ENCODE measurements around the gene ADRM1.

Gene ADRM1

DNA sequence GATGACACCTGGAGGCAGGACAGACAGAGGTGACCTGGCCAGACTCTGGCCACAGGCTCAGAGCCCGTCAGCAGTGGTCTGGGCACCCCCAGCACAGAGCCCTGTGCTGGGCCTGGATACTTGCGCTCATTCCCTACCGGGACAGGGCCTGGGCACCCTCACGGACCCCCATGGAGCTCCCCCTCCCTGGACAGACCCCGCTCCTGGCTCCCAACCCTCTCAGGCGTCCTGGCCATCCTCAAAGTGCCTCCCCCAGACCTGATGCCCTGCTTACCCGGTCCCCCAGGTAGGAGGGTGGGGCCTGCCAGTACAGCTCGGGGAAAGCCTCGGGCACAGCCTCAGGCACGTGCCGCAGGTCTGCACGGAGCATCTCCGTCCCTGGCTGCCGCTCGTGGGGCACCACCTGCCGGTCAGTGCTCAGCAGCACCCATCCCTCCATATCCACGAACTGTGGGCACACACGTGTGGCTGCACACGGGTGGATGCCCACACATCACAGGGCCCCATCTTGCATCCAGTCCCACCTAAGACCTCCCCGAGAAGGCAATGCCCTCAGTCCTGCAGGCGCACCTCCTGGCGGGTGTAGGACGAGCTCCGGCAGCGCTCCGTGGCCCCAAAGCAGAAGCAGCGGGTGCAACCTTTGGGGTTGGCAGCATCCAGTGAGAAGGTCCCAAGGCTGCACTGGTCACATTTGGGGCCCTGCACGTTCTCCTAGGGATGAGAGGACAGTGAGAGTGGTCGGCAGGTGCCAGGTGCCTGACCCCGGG lies 24.3 kb downstream of the ADRM1 start:
- no peak for DNase-seq

DNA sequence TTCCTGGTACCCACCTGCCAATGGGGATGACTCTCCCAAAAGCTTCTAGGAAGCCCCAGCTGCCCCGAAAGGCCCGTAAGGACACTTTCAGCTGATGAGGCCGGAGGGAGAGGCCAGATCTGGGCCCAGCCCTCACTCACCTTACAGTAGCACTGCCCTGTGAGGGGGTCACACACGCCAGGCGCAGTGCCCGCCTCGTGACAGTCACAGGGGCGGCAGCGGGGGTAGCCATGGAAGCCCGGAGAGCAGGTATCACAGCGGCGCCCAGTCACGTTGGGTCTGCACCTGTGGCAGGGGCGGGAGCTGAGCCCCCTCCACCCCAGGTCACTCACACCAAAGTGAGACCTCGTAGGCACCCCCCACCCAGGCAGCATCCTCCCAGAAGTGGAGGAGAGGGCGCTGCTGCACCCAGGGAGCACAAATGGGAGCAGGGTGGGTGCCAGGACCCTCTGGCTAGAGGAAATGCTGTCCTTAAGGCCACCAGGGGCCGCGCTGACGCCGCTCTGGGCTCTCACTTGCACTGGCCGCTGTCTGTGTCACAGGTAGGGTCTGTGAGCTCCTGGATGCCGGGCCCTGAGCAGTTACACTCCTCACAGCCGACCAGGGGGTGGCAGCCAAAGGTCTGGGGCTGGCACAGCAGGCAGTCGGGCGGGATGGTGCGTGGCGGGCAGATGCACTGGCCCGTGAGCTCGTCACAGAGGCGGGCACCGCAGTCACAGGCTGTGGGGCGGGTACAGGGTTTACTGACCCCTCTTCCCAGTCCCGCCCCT lies 25.1 kb downstream of the ADRM1 start:
- DNase-seq: no peak

DNA sequence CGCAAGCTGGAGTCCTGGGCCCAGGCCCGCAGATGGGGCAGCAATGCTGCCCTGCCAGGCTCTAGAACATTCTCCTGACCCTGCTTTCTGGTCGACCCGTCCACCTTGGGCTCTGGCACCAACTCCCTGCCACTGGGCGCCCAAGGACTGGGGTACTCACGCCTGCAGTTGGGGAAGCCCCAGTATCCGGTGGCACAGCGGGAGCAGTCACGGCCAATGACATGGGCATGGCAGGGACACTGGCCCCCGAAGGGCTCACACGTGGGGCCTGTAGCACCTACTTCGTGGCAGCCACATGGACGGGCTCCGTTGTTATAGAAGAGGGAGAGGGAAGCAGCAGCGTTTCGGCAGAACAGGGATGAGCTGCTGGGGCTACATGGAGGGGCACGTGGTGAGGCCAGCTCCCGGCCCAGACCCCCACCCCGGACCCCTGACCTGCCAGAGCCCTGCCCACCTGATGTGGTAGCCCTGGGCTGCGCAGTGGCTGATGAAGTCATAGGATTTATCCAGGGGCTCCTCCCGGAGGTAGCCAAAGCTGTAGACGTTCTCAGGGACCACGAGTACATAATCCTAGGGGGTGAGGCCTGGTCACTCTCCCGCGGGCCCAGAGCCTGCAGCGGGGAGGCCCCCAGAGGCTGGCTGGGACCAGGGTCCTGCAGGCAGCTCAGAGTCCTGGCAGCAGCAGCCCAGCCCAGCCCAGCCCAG lies 26.0 kb downstream of the ADRM1 start:
- DNase-seq: no peak

DNA sequence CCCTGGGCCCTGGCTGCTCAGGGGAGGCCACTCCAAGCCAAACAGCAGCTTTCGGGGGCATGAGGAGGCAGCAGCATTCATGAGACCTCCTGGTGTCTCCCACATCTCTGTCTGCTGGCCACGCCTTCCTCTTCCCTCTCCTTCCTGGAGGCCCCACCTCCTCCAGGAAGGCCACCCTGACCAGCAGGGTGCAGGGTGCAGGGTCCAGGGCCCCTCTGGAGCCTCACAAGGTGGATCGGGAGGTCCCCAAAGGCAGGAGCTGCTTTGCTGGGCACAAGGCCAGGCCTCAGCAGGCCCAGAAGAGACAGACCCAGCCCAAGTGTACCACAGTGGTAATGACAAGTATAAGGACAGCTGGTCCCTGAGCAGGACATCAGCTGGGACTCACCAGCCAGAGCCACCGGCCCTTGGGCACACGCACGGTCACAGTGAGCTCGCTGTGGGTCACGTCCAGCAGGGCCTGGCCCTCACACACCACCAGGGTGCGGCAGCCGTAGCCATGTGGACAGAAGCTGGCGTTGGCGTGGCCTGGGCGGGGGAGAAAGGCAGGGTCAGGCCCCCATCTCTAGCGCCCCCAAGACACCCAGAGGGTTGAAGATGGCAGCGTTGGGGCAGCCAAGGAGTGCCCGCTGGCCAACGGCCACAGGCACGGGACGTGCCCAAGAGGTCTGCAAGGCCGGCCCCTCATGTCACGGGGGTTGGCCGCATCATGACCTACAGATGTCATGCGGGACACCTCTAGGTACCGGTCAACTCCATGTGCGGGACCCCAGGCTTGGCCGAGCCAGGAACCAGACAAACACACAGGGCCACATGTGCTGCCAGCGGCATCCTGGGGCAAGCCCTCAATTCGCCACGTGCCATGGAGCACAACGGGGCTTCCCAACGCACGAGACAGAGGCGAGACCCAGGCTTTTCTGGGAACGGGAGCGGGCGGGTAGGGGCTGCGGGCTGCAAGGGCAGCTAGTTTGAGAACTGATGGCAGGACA lies 26.9 kb downstream of the ADRM1 start:
- DNase-seq: peak in 1 of 5 donors; percentile 0

DNA sequence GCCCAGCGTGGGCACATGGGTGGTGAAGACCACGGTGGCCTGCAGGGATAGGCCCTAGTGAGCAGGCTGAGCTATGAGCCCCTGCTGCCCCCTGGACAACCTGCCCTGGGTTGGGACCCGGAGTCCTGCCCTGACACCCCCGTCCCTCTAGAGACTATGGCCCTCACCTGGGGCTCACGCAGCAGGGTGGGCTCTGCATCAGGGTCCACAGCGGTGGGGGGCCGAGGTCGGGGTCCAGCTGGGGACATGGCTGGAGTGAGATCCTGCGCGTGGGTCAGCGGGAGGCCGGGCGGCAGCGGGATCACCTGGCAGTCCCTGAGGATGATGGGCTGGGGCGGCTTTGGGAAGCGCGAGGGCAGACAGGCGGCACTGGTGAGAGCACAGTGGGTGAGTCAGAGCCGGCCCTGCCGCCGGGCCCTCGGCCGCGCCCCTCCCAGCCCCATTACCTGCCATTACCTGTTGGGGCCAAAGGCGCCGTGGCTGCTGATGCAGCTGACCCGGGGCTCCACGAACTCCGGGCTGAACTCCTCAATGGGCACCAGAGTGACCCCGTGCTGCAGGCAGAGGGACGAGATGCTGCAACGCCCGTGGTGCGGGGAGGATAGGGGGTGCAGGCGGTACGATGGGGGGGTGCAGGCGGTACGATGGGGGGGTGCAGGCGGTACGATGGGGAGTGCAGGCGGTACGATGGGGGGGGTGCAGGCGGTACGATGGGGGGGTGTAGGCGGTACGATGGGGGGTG lies 27.9 kb downstream of the ADRM1 start:
- peak in 1 of 5 donors; percentile 1 for DNase-seq

DNA sequence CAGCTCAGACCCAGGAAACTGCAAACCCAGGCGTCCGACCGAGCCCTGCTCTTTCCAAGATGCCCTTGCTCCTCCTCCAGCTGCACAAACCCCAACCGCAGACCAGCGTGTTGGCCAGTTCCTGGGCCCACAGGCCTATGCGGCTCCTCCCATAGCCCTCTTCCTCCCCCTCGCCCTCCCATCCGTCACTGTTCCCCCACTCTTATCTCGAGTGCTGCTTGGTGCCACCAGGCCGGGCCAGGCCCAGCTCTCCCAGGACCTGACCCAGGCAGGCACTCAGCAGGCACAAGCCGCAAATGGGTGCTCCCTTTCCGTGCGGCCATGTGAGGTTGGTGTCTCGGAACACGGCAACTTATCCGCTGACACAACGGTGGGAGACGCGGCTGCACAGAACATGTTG lies 28.6 kb downstream of the ADRM1 start:
- no peak for DNase-seq

DNA sequence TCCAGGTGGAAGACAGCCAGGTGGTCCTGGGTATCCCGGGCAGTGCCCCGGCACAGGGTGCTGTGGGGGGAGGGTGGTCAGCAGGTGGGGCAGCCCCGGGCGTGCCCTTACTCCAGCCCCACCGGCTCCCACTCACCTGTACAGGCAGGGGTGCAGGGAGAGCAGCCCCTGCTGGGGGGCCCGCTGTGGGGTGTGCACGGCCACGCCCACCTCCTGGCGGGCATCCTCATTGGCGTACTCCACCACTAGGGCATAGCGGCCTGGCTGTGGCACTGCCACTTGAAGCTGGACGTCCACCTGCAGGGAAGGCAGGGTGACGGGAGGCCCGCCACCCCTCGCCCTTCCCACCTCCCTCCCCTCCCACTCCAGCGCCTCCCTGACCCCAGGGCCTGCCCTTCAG lies 29.6 kb downstream of the ADRM1 start:
- peak in 1 of 5 donors; percentile 0 for DNase-seq

DNA sequence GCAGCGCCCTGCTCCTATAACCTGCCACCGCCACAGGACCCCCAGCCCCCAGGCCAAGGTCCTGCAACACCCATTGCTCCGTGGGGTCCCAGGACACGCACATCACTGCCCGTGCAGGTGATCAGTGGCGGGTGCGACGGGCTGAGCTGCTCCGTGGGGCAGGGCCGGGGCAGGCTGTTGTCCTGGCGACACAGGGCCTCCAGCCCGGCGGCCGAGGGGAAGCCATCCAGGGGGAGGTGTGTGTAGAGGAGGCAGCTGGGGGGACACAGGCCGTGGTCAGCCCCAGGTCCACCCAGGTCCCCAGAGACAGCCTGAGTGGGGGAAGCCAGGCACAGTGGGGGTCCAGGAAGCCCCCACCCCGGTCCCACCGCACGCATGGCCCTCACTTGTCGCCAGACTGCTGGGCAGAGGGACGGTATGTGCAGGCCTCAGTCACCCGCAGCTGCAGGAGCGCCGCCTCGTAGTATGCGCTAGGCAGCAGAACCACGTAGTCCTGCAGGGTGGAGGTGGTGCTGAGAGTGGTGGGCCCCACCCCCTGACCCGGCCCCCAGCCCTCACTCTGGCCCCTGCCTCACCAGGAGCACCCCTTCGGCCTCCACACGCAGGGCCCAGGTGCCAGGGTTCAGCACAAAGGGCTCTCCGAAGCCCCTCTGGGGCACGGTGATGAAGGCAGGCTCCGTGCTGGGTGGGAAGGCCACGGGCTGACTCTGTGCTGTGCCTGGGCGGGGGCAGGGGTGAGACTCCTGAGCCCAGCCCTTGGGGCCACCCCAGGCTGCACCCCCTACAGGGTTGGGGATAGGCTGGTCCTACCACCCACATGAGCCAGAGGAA lies 30.4 kb downstream of the ADRM1 start:
- DNase-seq: no peak

DNA sequence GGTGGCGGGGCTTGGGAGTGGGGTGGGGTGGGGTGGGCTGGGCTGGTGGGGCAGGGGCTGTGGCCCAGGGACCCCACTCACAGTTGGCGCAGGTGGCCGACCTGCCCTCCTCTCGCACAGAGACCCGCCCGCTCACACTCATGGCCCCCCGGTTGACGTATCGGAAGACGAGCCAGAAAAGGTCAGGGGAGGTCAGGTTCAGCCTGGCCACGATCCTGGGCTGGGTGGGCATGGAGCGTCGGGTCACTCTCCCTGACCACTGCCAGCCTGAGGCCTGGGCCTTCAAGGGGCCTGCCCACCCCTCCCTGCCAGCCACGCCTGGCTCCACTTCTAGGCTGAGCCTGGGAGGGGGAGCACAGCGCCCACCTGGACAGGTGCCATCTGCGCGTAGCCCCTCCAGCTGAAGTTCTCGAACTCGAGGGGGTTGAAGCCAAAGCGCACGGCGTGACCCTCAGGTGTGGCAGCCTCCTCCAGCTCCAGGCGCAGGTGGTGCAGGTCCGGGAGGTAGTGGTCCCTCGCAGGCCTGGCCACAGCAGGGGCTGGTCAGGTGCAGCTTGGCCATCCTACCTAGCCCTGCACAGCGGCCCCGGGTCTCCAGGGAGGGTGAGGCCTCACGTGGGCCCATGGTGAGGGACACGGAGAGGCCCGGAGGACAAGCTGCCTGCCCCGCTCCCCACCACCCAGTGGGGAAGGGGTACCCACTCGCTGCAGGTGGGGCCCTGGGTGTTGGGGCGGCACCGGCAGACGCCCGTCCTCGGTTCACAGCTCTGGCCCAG lies 31.2 kb downstream of the ADRM1 start:
- no peak for DNase-seq

DNA sequence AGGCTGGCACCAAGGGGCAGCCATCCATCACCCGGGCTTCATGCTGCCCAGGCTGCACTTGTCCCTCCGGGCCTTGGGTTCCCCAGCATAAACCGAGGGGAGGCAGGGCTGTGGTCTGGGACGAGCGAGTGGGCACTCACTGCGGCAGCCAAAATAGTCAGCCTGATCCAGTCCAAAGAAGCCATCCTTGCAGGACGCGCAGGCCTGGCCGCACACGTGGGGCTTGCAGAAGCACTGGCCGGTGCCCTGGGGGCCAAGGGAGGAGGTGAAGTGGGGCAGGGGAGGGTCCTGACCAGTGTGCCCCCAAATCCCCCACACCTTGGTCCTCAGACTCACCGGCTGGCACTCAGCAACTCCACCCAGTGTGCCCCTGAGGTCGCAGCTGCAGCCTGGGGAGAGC lies 32.1 kb downstream of the ADRM1 start:
- no peak for DNase-seq

DNA sequence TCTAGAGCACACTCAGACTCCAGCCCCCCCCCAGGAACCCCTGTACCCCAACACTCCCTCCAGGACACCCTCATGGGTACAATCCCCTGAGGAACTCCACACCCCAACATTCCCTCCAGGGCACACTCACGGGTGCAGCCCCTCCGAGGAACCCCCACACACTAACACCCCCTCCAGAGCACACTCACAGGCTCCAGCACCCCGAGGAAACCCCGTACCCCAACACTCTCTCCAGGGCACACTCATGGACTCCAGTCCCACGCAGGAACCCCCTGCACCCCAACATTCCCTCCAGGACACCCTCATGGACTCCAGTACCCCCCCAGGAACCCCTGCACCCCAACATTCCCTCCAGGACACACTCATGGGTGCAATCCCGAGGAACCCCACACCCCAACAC lies 32.7 kb downstream of the ADRM1 start:
- no peak for DNase-seq

DNA sequence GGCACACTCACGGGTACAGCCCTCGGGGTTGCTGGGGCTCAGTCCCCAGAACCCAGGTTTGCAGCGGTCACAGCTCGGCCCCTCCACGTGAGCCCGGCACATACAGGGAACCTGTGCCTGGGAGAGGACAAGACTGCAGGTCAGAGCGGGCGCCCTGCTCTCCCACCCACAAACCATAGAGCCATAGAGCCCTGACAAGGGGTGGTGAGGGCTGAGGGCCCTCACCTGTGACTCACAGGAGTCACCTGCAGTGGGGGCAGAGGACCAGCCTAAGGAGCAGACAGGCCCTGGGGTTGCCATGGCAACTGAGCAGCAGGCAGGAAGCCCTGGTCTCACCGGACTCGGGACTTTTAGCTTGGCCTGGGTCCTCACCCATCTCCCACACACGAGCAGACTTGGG lies 33.5 kb downstream of the ADRM1 start:
- no peak for DNase-seq

DNA sequence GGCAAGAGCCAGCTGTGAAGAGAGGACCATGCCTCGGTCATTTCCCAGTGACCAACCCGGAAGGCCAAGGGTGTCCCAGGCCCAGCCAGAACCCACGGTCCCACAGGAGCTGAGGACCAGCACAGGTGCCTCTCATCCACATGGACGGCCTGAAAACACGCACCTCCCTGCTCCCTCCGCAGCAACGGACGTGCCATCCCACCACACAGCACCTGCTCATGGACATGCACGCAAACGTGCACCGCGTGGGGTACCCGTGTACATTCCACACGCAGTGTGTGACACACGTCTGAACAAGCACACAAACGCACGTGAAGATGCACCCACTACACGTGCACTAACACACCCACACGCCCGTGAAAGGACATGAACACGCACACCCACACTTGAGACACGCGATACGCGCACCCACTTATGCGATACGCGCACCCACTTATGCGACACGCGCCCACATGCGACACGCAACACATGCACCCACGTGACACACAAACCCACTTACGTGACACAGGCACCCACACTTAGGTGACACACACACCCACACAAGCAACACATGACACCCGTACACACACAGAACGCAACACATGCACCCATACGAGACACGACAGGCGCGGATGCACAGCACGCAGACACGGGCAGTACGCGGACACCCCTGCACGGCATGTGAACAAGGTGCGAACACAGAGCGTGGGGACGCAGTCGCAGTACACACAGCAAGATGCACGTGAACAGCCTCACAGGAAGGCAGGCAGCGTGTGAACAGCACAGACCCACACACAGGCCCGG lies 34.2 kb downstream of the ADRM1 start:
- no peak for DNase-seq

DNA sequence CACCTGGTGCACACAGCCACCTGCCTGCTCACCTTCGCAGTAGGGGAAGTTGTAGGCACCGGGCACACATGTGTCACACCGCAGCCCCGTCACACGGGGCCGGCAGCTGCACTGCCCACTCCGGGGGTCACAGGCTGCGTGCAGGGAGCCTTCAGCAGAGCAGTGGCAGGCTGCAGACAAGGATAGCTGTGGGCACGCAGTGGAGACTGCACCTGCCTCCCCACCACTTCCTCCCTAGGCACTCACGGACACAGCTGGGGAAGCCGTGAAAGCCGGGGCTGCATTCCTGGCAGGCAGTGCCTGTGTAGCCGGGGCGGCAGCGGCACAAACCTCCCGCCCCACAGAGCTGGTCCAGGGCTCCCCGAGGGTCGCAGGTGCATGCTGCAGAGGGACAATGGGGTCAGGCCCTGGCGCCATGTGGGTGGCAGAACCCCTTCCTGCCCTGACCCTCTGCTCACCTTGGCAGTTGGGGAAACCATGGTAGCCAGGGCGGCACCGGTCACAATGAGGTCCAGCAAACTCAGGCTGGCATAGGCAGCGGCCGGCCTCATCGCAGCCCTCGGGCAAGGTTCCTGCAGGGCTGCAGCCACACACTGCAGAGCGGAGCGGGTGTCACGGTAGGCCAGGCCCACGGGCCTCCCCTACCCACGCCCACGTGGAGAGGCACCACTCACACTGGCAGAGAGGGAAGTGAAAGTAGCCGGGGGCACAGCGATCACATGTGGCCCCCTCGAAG lies 34.9 kb downstream of the ADRM1 start:
- no peak for DNase-seq

DNA sequence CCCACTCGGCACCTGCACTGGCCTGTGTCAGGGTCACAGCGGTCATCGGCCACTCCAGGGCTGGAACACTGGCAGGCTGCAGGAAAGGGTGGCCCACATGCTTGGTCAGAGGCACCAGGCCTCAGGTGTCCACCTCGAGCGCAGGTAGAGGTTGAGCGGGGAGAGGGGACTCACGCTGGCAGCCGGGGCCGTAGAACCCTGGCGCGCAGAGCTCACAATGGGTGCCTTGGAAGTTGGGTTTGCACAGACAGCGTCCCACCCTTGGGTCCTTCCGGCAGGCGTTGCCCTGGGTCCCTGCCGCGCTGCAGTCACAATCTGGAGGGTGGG lies 35.5 kb downstream of the ADRM1 start:
- DNase-seq: no peak

DNA sequence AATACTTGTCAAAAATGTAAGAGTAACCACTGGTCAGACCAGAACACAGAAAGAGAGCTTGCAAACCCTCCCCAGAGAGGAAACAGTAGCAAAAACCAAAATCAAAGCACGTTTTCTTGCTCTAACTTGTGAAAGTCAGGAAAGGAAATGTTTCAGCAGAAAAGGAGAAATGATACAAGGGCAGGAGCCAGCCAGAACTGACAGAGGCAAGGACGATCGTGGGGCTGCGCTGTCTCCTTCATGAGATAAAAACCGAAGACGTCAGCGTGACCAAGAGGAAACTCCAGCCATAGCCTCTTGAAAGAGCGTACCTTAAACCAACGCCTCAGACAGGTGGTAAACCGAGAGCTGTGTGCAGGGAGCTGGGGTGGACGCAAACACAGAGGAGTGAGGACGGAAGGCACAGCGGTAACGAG lies 36.9 kb downstream of the ADRM1 start:
- DNase-seq: no peak

DNA sequence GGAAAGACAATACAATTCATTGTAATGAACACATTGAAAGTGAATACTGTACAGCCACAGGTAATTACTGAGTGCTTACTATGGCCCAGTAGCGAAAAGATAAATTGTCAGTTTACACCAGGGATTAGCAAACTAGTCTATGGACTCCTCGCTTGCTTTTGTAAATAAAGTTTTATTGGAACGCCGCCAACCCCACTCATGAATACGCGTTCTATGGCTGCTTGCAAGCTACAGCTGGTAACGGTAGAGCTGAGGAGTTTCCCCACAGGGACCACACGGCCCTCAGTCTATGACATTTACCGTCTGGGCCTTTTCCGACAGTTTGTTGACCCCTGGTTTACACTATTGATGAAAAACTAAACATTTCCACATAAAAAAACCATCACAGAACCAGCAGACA lies 40.1 kb downstream of the ADRM1 start:
- DNase-seq: no peak

DNA sequence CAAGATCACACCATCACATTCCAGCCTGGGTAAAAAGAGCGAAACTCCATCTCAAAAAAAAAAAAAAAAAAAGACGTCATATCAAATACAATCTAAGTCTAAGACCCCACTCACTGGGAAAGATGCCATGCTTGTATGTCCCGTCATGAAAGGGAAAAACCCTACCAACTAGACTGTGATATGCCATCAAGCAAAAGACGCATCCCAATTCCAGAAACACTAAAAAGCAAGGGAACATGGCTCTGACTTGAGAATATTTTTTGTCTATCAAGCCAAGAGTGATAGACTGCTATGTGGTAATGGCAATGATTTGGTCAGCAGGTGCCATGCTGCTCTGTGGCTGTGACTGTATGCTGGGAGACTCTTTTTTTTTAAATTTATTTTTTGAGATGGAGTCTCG lies 41.3 kb downstream of the ADRM1 start:
- no peak for DNase-seq

DNA sequence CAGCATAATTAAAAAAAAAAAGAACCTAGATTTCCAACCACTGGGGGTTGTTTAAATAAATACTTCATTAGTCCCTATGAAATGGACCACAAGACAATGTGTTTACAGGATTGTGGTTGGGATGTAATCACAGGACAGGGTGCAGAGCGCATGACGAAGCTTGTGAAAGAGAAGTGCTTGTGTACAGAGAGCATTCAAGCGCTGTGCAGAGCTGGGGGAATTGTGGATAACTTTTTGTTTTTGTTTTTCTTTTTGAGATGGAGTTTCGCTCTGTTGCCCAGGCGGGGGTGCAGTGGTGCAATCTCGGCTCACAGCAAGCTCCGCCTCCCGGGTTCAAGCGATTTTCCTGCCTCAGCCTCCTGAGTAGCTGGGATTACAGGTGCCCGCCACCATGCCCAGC lies 42.0 kb downstream of the ADRM1 start:
- no peak for DNase-seq

Measured in T-helper 1 cell (primary cell).